ENCODE measurements around the gene BBS10.

GRCh38 chr12:76329159-76329558, 19.1 kb downstream of the BBS10 start:
- TF ChIP-seq EZH2 (IDR thresholded peaks at IDR 0.05) (no peak), POLR2AphosphoS5 (IDR thresholded peaks at IDR 0.05; ENCODE audit: borderline replicate concordance, low read depth, low read length) (no peak)

Measured in SK-N-MC (cell line).